Ovary (tissue), 9 donors: ENCODE results near the gene STRADB. TPM values are rescaled to one million over a fixed set of nuclear protein-coding genes. Genes with fewer than 3 reads are reported as not detected.

ENCODE experiments used
- DNase-seq, 5 donors: peaks; one replicate each; pipeline ENCODE4 v3.0.0-alpha.2; 2019 to 2020
- H3K27ac ChIP-seq, 2 donors: fragments of 200-600 bp; one replicate each; pipeline versions ENCODE4 v1.5.1 to v1.8.0; 2019 to 2022
- H3K27me3 ChIP-seq: fragments of 200-600 bp; one replicate; pipeline ENCODE4 v1.8.0; 2022
- H3K36me3 ChIP-seq: fragments of 200-600 bp; sonication (generic); one replicate; pipeline ENCODE4 v1.5.1; 2019
- H3K4me1 ChIP-seq: one replicate; pipeline ENCODE4 v1.8.1; 2013; ENCODE audit warnings: mild to moderate bottlenecking, moderate library complexity; ENCODE audit not compliant: insufficient read depth
- H3K4me3 ChIP-seq: fragments of 200-600 bp; sonication (generic); one replicate; pipeline ENCODE4 v1.5.1; 2017
- H3K9me3 ChIP-seq, 2 donors: fragments of 200-600 bp in 1 of 2; sonication (generic) in 1 of 2; one replicate each; pipeline versions ENCODE4 v1.5.1 to v1.8.1; 2013 to 2019; ENCODE audit warnings: mild to moderate bottlenecking in 1 of 2, moderate library complexity in 1 of 2
- EP300 ChIP-seq: sonication (generic); formaldehyde crosslinking; IDR thresholded peaks from one replicate; pipeline ENCODE4 v1.6.1; 2017; ENCODE audit warnings: antibody characterized with exemption
- POLR2A ChIP-seq: fragments of 450-650 bp; IDR thresholded peaks from one replicate; pipeline ENCODE4 v1.6.1; 2017; ENCODE audit warnings: antibody characterized with exemption, mild to moderate bottlenecking, moderate library complexity
- WGBS, 3 donors: extraction: QIAGEN DNeasy Blood & Tissue Kit in 1 of 3; methylation state at CpG; one replicate each; pipeline versions ENCODE4 v1.1.5 to v1.1.7; 2013 to 2017; 5-methylcytosine and 5-hydroxymethylcytosine counted together
- intact Hi-C, 4 donors: fragments of 100-400 bp; cut with DNase I; formaldehyde crosslinking; loops; one replicate each; pipeline versions ENCODE4 v1.11.0 to v1.15.1; 2022 to 2023
- polyA plus RNA-seq, 2 donors: library from polyadenylated mRNA; stranded (reverse); fragments of 200-250 nt in 1 of 2; fragments of 350-450 nt in 1 of 2; fragmentation: Illumina TruSeq in 1 of 2; extraction: RNeasy Lipid Tissue Mini Kit (QIAGEN cat#74804) in 1 of 2; gene quantifications; one replicate each; pipeline ENCODE4 v1.2.3, GENCODE V29; 2013 to 2014
- total RNA-seq, 7 donors: library from RNA; depleted of rRNA in 2 of 7; stranded (reverse); fragments of >200 nt in 2 of 7; fragmentation: NEBNext Ultra II Directional in 3 of 7; extraction: Animal tissue kit (Norgen Biotek cat#: 25700) in 3 of 7; gene quantifications; one replicate each; pipeline versions ENCODE4 v1.1.0 to v1.2.4, GENCODE V29; 2016 to 2023
- TF ChIP-seq, protein P1 (sequence below), 3 donors: fragments of 450-650 bp in 2 of 3; fragments of 200-600 bp in 1 of 3; IDR thresholded peaks; one replicate each; pipeline versions ENCODE4 v1.5.1 to v1.8.0; 2016 to 2022; ENCODE audit warnings: antibody characterized with exemption in 3 of 3, mild to moderate bottlenecking in 1 of 3
- donor health status: DM: no; HTN: no; CAD: no; lungs with moderate emphysema.
- donor health status: DM: no; HTN: no; CAD: no.
- donor health status: Bipolar disorder and iron deficiency.
- donor health status: DM: yes; HTN: yes; CAD: no.
- donor health status: DM: no; HTN: no; CAD: no.
- donor health status: DM: yes; HTN: yes; CAD: no.

The STRADB gene
- total and polyA plus RNA-seq, 9 donors = 11.7 to 33.3 (median 16.5) TPM

DNA sequence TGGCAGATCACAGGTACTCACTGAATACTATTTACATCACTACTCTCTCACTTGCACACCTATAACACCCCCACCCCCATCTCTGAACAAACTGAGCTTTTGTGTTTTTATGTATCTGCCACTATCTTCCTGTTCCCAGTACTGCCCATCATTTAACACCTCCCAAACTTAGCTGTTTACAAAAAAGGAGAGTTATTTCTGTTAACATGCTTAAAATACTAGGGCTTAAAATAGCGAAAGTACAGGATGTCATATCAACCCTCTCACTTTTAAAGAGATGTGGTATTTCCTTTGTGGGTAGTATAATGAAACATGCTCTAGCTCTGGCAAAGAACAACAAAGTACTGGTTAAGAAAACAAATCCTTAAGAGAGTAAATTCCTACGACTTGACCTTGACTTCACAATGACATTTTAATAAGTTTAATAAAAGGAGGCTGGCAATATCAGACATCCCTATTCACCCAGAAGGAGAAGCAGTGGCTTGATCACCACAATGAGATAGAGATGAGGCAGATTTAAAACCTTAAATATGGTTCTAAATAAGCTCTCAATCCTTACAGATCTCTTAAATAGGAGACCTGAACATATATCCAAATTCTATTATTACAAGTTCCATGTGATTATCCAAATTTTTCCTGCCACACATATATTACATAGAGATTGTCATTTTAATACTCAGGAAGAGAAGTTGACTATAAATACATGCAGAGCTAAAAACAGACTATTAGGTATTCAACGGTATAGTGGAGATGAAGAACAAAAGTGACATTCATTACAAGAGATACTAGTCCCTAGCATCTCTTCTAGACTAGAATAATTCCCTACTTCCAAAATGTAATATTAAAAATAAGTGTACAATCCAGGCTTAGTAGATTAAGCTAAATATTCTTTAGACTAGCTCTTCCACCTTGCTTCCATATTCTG, 37.2 kb upstream of the STRADB start:
- no peaks in the 10 kb centered on the region for H3K9me3 ChIP-seq
- H3K4me1 ChIP-seq = peaks cover 4% of the 10 kb centered on the region
- H3K27me3 ChIP-seq = no peaks in the 10 kb centered on the region
- TF ChIP-seq, protein P1, sequence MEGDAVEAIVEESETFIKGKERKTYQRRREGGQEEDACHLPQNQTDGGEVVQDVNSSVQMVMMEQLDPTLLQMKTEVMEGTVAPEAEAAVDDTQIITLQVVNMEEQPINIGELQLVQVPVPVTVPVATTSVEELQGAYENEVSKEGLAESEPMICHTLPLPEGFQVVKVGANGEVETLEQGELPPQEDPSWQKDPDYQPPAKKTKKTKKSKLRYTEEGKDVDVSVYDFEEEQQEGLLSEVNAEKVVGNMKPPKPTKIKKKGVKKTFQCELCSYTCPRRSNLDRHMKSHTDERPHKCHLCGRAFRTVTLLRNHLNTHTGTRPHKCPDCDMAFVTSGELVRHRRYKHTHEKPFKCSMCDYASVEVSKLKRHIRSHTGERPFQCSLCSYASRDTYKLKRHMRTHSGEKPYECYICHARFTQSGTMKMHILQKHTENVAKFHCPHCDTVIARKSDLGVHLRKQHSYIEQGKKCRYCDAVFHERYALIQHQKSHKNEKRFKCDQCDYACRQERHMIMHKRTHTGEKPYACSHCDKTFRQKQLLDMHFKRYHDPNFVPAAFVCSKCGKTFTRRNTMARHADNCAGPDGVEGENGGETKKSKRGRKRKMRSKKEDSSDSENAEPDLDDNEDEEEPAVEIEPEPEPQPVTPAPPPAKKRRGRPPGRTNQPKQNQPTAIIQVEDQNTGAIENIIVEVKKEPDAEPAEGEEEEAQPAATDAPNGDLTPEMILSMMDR (IDR thresholded peaks at IDR 0.05) = no peak
- no peak for TF ChIP-seq POLR2A
- no peak for TF ChIP-seq EP300
- no peak for DNase-seq
- no peak overlapping the region for H3K27ac ChIP-seq
- 27 to 33% (median 27%) methylated on average over 3 of the region's 3 CpGs for WGBS, 3 donors
- H3K4me3 ChIP-seq = no peak overlapping the region
- no peaks in the 10 kb centered on the region for H3K36me3 ChIP-seq
- intact Hi-C loops = loop anchor here in 1 of 4 donors (5.0 kb wide), 1 partner anchor 38 kb away; the partner anchor contains the start of genes STRADB and TRAK2

DNA sequence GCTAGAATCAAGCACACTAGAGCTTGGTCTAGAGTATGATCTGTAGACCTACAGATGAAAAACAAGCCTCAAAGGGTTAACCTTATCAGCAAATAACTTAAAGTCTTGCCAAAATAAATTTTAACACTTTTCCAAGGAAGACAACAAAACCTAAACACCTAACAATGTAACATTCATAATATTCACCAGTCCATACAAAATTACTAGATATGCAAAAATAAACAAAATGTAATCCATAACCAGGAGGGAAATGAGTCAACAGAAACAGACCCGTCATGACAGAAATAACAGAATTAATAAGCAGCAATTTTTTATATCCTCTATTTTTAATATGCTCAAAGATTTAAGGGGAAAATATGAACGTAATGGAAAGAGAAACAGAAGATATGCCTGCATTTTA, 36.4 kb upstream of the STRADB start:
- Histone ChIP-seq H3K9me3 (no peaks in the 10 kb centered on the region), H3K27ac (no peak overlapping the region)

DNA sequence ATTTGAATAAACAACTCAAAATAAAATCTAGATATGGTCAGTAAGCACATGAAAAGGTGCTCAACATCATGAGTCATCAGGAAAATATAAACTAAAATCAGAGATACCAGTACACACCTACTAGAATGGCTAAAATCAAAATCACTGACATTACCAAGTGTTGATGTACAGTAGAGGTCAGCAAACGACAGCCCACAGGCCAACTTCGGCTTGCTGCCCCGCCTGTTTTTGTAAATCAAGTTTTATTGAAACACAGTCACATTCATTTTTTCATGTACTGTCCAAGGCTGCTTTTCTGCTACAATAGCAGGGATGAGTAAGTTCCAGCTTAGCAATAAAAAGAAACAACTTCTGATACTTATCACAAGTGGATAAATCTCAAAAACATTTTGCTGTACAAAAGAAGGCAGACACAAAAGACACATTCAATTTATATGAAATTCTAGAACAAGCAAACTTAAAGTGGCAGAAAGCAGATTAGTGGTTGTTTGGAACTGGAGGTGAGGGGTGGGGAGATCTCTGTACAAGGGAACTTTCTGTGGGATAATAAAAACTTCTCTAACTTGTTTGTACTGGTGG, 32.4 kb upstream of the STRADB start:
- H3K27ac ChIP-seq = no peak overlapping the region
- DNase-seq = no peak
- 79 to 89% (median 82%) methylated on average over 3 of the region's 3 CpGs for WGBS, 3 donors

More for the DNA sequence above, 36.4 kb upstream of the STRADB start:
- Histone ChIP-seq H3K4me3 (no peak overlapping the region), H3K27me3 (no peaks in the 10 kb centered on the region), H3K4me1 (peaks cover 4% of the 10 kb centered on the region), H3K36me3 (no peaks in the 10 kb centered on the region)
- 18 to 54% (median 36%) methylated on average over 2 of the region's 2 CpGs for WGBS, 3 donors
- DNase-seq = no peak
- TF ChIP-seq POLR2A (no peak), EP300 (no peak)
- TF ChIP-seq, protein P1 (IDR thresholded peaks at IDR 0.05) = no peak
- intact Hi-C loops = no loop called here

DNA sequence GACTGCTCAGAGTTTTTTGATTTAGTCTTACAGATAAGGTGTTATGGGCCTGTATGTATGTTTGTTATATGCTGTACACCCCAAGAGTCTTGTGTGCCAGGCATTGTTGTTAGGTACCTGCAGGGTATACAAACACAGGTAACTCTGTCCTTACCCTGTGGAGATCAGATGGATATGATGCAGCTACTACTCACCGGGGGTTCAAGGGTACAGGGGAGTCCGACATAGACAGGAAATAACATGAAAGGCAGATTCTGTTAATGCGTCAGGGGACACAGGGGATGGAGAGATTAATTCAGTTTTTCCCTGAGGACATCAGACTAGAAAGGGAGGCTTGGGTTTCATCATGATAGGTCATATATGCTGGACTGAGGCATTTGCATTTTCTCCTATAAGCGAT, 31.6 kb upstream of the STRADB start:
- intact Hi-C loops = no loop called here
- Histone ChIP-seq H3K27me3 (no peaks in the 10 kb centered on the region), H3K9me3 (no peaks in the 10 kb centered on the region), H3K27ac (no peak overlapping the region), H3K36me3 (no peaks in the 10 kb centered on the region), H3K4me1 (peaks cover 1% of the 10 kb centered on the region), H3K4me3 (no peak overlapping the region)
- no peak for TF ChIP-seq POLR2A
- TF ChIP-seq EP300 = no peak
- TF ChIP-seq, protein P1 (IDR thresholded peaks at IDR 0.05) = no peak
- no peak for DNase-seq
- 71 to 98% (median 97%) methylated on average over 4 of the region's 4 CpGs for WGBS, 3 donors

More for the DNA sequence above, 32.4 kb upstream of the STRADB start:
- TF ChIP-seq EP300 = no peak
- no peak for TF ChIP-seq POLR2A
- TF ChIP-seq, protein P1 (IDR thresholded peaks at IDR 0.05) = no peak
- Histone ChIP-seq H3K9me3 (no peaks in the 10 kb centered on the region), H3K36me3 (no peaks in the 10 kb centered on the region), H3K27me3 (no peaks in the 10 kb centered on the region), H3K4me1 (peaks cover 1% of the 10 kb centered on the region), H3K4me3 (no peak overlapping the region)
- intact Hi-C loops = no loop called here
